GM12873 (cell line): ENCODE measurements around the gene TMX4.

ENCODE experiments used
- CTCF ChIP-seq: IDR thresholded peaks from 2 replicates; pipeline ENCODE4 v1.5.1; 2012; ENCODE audit warnings: low read depth, mild to moderate bottlenecking, moderate library complexity, low read length, control low read depth; ENCODE audit not compliant: insufficient read depth; ENCODE audit errors: missing control alignments

The TMX4 gene

GRCh38 chr20:7966176-7966575, 53.4 kb downstream of the TMX4 start:
- TF ChIP-seq CTCF = no peak

- TF ChIP-seq CTCF = no peak
These were observed 60.1 kb downstream of the TMX4 start for GRCh38 chr20:7959484-7959883.

GRCh38 chr20:7950387-7950786, 69.2 kb downstream of the TMX4 start:
- TF ChIP-seq CTCF = no peak

- TF ChIP-seq CTCF = no peak
These were observed 75.7 kb downstream of the TMX4 start for GRCh38 chr20:7943891-7944290.

GRCh38 chr20:7940341-7940740, 79.2 kb downstream of the TMX4 start, which contains the start of gene HAO1:
HAO1 (minus strand) TSS chr20:7940458; CDS start chr20:7940422, 36 bp downstream.
- TF ChIP-seq CTCF = no peak

- no peak for TF ChIP-seq CTCF
These were observed 79.9 kb downstream of the TMX4 start for GRCh38 chr20:7939663-7940062.

DNA sequence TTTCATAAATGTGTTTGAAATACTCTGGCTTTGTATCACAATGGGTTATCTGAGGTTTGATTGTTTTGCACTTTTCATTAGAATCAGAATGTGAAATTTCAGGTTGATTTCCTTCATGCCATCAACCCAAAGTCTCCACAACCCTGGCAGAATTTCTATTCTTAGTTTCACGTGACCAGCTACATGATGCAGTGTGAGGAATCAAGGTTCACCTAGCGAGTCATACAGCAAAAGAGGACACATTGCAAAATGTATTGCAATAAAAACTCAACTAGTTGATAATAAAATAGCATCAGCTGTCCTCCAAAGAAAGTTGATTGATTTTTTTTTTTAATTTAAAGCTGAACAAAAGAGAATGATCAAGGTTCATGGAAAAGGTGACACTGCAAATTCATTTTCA, 81.5 kb downstream of the TMX4 start:
- TF ChIP-seq CTCF = no peak
